ENCODE data around the gene SNRPD1. TPM values are rescaled to one million over a fixed set of nuclear protein-coding genes. Genes with fewer than 3 reads are reported as not detected.

The SNRPD1 gene
- 14.2 and 28.7 TPM in 2 replicates for total RNA-seq

GRCh38 chr18:21612125-21613039, at the start of gene SNRPD1:
Gene SNRPD1 (plus strand): TSS chr18:21612314. CDS start chr18:21612430, 116 bp downstream.

GRCh38 chr18:21600526-21601410, 11.3 kb upstream of the SNRPD1 start, which contains the start of gene ESCO1:
Gene ESCO1 (minus strand): TSS chr18:21600704. CDS start chr18:21574843, 25,861 bp downstream.

Other genes with a start within 250 kb of the SNRPD1 start
- 14.8 and 20.2 TPM in 2 replicates for gene ESCO1, start 11.6 kb upstream of the SNRPD1 start, total RNA-seq
- gene ABHD3, start 92.5 kb downstream of the SNRPD1 start, total RNA-seq = 12.1 and 14.0 TPM in 2 replicates
- 78.5 and 82.9 TPM in 2 replicates for gene MIB1, start 128.5 kb downstream of the SNRPD1 start, total RNA-seq

All from uterine smooth muscle cell (primary cell).